IPS-NIHi7 (cell line): ENCODE data around the gene PRDM11.
"Not testable (repeated sequence)": the region's sequence is repeated elsewhere in the genome, so short reads cannot be mapped to it uniquely, and the experiment has no call there.

ENCODE experiments used
- DNase-seq: peaks from one replicate; pipeline ENCODE4 v3.0.0; 2012; ENCODE audit warnings: mixed read lengths; ENCODE audit errors: extremely low spot score

PRDM11 gene

DNA sequence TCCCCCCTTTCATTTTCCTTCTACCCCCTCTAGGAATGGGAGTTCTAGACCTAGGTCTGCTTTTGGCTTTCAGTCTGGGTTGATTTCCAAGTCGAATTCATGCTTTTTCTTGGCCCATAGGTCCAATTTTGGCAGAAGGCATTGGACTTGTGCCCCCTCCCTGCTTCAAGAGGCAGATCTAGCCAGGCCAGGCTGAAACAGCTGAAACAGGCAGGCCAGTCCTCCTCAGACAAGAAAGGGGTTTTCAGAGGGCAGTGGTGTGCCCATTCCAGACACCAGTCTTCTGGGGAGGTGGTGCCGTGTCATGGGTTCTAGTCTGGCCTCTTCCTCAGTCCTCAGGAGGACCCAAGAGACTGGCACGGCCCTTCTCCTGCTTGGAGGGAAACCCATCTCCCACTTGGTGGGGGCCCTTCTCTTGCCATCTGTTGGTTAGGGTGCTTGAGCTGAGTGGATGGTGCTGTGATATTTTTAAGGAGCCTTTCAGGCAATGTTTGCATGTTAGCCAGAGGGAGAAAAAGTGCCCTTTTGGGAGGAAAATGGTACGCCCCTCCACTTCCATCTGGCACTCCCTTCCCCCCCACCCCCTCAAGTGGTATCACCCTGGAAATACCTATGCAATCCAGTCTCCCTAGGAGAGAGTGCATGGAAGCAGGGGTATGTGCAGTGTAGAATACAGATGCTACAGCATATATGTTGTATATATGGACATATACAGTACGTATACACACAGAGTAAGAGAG lies 86.1 kb downstream of the PRDM11 start:
- DNase-seq: peak; percentile 38

DNA sequence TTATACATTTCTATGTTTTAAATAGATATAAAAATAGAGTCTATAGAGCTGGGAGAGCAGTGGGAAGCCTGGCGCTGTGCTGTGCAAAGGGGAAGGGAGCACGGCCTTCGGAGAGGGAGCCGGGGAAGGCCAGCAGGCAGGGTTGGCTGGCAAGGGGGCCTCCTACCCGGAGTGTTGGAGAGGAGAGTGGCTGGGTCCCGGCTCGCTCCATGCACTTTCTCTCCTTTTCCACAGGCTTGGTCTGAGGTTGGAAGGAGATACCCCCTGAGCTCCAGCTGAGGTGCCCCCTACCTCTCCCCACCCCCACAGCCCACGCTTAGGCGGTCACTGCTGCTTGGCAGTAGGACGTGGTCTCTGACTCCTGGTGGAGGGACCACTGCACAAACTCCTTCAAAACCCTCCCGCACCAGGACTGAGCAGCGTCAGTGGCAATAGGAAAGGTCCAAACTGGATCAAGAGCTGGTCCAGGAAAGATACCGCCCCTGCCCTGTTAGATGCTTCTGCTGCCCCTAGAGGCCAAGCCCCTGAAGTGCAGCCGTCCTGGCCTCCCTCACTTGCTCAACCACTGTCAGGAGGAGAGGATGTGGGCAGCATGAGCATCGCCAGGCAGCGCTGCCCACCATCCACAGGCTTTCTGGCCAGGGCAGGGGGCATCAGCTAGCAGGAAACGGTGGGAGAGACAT lies 86.8 kb downstream of the PRDM11 start:
- peak; percentile 96 for DNase-seq

DNA sequence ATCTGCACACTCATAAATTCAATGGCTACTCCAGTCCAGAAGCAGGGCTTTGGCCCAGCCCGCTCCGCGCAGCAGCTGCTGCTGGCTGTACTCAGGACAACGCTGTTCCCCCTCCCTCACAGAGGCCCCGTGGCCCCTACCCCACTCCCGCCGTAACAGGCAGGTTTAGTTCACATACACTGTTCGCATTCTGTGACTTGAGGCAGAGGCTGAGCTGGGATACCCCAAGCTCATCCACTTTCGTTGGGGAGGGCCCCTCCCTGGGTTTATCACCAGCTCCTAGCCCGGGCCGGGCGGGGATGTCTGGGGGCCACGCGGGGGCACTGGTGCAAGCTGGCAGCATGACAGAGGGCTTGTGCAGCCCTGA lies 87.3 kb downstream of the PRDM11 start:
- no peak for DNase-seq

DNA sequence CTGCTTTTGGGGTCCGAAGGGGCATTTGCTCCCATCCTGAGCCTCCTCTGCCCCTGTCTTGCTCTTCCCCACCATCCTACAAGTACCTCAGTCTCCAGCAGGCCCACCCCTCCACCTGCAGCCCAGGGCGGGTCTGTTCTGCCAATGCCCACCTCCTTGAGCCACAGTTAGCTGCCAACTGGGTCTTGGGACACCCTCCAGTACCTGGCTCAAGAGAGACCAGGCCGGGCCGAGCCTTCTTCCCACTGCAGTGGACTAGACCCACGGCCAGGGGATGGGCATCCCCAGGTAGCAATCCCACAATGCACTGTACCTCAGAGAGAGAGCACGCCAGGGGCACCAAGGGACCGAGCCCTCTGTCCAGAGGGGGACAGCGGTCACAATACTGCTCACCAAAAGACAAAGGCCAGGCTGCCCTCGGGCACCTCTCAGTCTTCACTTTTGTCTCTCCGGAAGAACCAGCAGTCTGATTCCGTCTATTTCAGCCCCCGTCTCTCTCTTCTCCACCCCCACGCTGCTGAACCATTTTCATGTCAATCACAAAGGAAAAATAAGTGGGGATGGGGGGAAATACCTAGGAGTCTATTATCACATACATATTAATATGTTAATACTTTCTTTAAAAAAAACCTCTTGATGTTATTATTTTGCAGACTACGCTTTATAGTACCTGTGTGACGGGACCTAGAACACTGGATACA lies 88.0 kb downstream of the PRDM11 start:
- no peak for DNase-seq

DNA sequence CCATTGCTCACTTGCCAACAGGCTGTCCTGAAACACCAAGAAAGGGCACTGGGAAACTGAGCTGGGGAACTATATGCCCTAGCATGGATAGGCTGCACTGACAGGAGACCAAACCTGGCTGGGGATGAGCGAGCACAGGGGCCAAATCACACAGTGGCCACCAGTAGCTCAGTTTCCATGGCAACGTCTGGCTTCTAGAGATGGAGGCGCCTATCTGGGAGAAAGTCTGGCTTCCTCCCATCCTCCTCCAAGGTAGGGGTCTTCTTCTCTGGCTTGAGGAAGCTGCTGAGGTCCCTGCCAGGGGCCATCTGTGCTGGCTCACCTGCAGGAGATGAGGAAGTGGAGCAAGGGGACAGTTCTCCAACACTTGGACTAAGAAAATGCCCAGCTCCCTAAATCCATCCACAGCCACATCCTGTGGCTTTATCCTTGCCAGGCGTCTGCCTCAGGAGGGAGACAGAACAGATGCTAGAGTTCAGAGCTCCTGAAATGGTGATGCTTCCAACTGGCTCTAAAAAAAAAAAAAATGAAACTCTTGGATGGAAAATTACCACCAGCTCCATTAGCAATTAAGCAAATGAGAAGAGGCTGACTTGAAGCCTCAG lies 91.4 kb downstream of the PRDM11 start:
- no peak for DNase-seq

DNA sequence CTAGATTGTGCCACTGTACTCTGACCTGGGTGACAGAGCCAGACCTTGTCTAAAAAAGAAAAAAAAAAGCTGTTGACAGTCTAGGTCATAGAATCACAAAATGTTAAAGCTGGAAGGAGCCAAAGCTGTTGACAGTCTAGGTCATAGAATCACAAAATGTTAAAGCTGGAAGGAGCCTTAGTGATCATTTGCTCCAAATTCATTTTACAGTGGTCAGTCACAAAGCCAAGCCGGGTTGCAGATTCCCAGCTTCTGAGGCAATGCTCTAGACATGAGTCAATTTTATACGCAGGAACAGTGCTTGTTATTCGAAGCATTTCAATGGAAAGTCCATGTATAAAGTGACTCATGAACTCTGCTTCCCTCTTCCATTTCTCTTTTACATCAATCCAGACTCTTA lies 92.3 kb downstream of the PRDM11 start:
- DNase-seq: no peak

DNA sequence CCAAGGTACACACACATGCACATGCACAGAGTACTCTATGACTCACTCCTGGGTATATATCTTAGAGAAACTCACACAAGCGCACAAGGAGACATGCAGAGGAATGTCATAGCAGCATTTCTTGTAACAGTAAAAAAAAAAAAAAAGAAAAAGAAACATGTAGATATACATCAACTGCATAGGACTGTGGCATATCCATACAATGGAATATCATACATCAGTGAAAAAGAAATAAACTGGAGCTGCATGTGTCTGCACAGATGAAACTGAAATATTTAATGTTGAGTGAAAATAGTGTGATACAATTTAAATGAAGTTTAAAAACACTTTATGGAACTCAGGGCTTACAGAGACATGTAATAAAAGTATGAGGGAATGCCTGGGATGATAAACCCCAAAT lies 93.3 kb downstream of the PRDM11 start:
- DNase-seq: no peak

DNA sequence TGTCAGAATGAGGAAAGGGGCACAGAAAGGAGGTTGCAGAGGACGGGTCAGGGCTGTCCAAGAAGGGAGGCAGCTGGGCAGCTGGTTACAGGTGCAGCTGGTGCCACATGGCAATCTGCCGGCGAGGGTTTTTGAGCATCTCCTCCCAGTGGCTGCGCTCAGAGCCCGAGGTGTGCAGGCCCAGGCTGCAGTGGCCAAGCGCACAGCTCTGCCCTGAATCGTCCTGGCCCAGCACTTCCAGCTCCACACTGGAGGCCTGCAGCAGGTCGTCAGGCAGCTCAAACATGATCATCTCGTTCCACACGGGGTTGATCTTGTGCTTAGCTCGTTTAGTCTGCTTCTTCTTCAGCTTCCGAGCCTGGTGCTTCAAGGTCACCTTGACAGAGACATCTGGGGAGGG lies 97.5 kb downstream of the PRDM11 start:
- DNase-seq: no peak

DNA sequence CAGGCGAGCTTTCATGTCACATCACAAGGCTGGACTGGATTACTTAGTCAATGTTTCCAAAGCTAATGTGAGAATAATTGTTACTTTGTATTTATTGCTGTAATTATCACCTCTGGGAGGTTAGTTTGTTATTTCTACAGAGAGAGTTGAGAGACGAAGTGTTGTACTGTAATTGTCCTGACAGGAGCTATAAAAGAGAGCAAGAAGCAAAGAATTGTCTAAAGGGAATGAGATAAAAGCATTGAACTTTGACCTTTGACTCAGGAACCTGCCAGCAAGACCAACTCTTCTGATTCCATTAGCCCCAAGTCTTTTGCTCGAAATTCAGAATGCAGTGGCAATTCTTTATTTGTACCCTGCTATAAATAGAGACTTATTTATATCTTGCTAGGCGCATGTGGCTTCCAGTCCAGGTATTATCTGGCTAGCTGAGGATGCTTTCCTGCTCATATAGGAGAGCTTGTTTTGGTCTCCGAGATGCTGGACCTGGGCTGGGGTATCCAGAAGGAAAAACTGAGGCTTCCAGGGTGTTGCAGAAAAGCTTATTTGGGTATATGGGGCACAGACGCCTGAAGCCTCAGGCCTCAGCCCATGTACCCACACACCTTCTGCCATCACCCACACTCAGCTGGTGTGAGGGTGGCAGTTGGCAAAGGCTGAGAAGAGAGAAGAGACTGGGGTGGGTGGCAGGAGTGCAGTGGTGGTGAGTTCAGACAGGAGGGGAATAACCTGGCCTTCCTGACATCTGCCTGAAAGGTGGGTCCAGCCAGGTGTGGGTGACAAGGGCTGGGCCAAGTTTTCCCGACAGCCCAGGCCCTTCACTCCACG lies 99.0 kb downstream of the PRDM11 start:
- DNase-seq: no peak

DNA sequence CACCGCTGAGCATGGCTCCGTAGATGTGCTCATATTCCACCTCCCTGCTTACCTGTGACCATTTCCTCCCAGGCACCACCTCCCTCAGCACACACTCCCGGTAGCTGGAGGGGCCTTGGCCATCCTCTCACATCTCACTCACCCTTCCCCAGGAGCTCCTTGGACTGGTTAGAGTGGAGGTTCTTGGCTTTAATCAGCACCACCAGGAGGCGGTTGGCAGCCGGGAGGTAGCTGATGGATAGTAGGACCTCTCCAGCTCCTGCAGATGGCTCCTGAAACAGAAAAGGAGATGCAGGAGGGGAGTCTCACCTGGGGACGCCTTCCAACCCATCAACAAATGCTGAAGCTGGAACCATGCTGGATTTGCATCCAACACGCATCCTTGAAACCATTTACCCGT lies 99.8 kb downstream of the PRDM11 start:
- DNase-seq: no peak

DNA sequence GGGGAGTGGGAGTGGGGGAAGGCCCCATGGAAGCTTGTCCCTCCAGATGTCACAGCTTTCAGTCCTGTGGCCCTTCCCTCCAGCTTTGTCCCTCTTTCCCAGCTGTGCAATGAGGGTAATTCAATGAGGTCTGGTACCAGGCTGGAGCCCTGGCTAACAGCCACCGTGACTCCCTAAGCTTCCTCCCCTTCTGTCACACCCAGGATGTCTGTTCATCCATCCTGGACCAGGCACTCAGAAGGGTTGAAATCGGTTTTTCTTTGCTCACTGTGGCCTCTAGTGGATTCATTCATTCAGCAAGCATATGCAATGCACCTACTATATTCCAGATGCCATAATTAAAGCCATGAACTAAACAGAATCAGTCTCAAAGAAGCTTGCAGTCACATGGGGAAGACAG lies 101.0 kb downstream of the PRDM11 start:
- DNase-seq: no peak

DNA sequence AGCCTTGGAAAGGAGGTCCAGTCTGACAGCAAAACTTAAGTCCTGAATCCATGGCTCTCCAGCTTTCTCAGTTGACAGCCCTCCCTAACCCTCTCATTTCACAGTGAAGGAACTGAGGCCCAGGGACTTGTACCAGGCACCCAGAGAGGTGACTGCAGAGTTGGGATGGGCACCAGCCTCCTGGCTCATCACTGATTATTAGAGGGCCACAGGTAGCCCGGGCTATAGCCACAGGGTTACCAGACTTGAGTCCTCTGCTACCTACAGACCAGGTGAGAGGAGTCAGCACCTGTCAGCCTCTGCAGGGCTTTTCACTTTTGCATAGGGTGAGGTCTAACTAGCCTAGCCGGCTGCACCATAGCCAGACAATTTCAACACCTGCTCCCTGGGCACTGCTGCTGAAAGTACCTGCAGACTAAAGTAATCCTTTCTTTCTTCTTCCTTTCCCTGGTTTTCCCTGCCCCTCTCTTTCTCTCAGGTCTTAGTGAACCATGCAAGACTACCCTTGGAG lies 102.1 kb downstream of the PRDM11 start:
- DNase-seq: no peak

DNA sequence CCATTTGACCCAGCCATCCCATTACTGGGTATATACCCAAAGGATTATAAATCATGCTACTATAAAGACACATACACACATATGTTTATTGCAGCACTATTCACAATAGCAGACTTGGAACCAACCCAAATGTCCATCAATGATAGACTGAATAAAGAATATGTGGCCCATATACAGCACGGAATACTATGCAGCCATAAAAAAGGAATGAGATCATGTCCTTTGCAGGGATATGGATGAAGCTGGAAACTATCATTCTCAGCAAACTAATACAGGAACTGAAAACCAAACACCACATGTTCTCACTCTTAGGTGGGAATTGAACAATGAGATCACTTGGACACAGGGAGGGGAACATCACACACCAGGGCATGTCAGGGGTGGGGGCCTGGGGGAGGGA lies 102.9 kb downstream of the PRDM11 start:
- DNase-seq: not testable (repeated sequence)

DNA sequence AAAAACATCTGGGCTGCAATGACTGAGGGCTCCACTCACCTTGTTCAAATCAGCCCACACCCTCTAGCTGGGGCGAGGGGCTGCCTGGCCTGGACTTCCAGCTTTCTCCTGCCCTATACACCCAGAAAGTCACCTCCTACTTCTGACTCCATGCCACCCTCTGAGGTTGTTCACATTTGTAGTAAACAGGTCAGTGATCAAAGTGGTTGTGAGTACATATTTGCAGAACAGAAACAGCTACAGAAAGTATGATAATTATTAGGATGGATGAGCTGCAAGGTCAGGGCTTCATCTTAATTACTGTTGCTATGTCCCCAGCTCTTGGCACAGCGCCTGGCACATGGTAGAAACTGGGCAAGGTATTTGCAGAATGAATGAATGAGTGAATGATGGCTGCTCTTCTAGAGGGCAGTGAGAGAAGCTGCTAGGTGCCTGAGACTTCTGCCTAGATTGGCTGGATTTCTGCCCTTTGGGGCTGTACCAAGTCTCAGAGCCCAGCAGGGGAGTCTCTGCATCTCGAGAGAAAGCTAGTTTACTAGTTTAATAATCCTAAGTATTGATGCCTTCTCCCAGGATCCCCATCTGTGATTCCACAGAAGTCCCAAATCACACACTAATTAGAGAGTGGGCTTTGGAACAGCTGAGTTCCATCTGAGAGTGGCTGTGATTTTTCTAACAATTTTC lies 103.7 kb downstream of the PRDM11 start:
- DNase-seq: no peak

DNA sequence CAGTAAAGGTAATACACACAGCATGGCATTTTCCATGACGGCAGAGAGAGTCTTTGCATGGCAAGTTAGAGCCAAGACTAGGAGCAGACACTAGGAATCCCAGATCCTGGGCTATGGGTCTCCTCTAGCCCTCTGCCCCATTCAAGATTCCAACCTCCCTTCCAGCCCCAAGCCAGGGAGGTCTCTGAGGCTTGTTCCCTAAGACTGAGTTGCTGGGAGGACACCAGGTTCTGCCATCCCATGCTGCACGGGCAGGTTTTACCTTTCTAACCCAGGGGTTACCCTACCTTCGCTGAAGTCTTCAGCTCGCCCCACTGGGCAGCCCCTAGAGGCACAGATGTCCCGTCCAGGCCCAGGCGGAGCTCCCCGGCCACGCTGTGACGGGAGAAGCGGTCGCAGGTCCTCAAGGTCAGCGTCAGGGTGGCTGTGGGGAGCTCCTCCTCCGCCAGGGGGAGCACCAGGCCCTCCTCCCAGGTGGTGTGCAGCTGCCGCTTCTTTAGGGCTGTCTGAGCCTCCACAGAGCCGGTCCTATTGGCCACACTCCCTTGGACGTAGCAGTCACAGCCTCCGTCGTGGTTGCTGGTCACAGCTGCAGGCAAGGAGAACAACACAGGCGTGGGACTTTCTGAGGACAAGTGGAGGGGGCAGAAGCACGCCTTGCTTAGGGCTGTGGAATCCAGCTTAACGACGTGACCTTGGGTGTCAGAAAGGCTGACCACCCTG lies 105.9 kb downstream of the PRDM11 start:
- DNase-seq: peak; percentile 95

DNA sequence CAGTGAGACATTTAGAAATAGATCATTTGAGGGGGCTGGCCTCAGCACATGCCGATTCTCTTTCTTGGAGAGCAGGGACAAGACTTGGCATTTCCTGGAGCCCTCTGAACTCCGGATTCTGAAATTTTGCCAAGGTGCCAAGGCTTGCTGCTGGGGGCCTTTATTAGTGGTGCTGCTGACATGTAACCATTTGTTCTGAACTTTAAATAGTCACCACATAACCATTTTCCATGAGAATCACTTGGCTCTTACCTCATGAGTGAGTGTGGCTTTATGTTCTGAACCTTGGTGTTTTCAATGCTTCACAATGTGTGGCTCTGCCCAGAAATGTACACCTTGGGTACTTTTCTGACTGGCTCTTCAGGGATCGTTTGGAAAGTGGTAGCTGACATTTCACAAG lies 106.4 kb downstream of the PRDM11 start:
- DNase-seq: no peak

DNA sequence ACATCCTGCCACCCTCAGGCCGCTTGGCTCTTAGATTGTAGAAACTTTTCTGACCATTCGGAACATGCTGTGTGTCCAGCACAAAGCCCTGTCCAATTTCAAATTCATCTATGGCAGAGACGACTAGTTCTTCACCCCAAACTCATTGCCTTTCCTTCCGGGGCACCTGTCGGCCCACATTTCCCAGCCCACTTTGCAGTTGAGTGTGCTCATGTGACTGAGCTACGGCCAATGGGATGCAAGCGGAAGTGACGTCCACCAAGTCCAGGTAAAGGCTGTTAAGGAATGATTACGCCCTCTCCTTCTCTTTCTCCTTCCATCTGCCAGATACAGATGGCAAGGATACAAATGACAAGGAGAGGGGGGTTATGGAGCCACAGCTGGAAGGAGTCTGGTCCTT lies 107.2 kb downstream of the PRDM11 start:
- no peak for DNase-seq

DNA sequence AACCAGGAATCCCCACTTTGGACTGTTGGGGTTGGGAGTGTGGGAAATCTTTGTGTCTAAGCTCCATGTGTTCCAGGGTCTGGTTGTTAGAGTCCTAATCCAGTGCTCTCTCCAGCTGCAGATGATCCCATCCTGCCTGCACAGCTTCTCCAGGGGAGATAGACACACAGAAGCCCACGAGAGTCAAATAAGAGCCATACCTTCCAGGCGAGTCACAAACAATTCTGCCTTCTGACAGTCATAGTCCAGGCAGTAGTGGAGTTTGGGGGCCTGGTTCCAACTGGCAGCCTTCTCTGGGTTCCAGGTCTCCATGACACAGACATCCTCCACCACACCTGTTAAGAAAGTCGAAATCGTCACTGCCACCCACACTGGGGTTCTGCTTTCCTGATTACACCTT lies 107.6 kb downstream of the PRDM11 start:
- no peak for DNase-seq

DNA sequence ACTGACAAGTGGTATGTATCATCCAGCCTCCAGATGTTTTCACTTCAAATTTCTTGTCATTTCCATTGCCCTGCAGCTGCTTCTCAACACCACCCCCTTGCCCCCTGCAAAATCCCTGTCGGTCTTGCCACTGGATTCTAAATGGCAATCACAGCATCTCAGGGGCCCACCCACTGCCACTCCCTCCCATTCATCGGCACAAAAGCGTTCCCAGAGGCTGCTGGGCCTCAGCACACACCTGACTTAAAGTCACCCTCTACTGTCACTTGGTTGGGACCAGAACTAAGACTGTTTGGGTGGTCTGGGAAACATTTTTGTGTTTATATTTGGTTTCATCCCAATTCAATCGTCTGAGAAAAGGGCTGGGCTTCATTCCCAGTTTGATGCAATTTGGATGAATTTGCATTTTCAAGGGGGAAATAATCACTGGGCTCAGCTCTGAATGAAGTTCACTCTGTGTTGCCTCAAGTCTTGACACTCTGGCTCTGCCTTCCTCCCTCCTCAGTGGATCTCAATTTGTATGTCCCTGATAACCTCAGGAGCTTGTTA lies 112.6 kb downstream of the PRDM11 start:
- DNase-seq: no peak

DNA sequence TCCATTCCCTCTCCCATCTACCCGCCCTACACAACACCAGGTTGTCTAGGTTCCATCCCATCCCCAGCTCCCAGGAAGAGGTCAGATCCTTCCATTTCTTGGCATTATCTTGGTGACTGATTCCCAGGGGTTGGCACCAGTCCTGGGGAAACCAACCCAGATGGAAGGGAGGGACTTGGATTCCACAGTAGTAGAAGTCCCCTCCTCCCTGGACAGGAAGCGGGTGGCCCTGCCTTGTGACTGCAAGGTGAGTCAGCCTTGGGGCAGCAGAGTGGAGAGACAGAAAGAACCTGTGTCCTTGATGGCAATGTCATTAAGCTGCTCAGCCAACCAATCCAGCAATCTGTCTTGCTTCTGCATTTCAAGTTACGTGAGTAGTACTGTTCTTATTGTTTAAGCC lies 113.2 kb downstream of the PRDM11 start:
- no peak for DNase-seq
